GM12872 (cell line): ENCODE results near the gene YOD1.
A peak's percentile ranks its signal among the peaks of the same experiment; 100 is the strongest.

Experiments
- CTCF ChIP-seq: IDR thresholded peaks from 3 replicates; pipeline ENCODE4 v1.5.1; 2011; ENCODE audit warnings: low read depth, mild to moderate bottlenecking, low read length, moderate library complexity; ENCODE audit not compliant: insufficient read depth

YOD1 gene

DNA sequence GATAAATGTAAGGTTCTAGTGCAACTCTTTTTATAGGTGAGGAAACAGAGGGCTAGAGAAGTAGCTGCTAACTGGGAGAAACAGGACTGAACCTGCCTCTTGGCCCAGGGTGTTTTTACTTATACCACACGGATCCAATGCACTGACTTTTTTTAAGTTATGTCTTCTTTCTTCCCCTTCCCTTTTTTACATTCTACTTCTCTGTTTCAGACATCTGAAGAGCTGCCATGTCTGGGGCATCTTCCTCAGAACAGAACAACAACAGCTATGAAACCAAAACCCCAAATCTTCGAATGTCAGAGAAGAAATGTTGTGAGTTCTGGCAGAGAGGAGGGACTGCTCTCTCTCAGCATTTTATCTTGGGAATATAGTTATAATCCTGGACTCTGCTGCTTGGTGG, 3.5 kb upstream of the YOD1 start:
- TF ChIP-seq CTCF = no peak

DNA sequence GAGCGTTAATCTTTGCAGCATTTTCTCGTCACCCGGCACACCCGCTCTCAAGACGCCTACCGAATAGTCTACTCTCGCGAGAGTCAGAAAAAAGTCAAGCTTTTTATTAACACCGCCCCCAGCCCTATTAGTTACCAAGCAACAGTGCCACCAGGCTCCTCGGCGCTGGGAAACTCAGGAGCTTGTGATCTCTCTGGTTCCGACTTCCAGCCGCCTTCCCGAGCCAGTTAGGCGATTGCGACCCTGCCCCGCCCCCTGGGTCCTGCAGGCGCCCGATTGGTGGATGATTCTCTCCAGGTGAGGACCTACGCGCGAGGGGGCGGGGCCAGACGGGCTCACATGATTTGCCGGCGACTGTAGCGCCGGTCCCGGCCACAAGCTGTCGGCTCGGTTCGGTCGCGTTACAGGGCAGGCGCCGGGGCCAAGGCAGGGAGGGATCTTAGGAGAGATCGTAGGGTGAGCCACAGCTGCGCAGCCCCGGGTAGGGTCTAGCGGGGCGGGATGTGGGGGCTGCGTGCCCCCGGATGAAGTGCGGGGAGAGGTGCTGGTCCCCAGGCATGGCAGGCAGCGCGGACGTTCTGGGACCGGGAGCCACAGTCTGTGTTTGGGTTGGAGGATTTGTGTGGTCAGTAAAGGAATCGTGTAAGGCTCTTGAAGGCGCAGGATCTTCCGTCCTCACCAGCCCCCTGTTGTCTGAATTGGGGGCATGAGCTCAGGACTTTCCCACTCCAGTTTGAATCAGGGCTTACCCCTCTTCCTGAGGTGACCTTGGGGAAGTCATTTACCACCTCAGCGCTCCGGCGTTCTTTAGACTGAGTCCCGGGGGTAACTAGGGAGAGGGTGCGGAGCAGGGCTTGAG, 2.1 kb upstream of the YOD1 start, which contains the start of gene PFKFB2:
TSS of gene PFKFB2 (plus strand) at position 365 of the 859 bp plus-strand sequence. CDS start 1,443 bp downstream, outside the sequence.
- TF ChIP-seq CTCF = peak; percentile 31; the same call in 2 of the 3 replicates

- TF ChIP-seq CTCF = no peak
Measured at GRCh38 chr1:207050480-207051190, 373 bp downstream of the YOD1 start.

DNA sequence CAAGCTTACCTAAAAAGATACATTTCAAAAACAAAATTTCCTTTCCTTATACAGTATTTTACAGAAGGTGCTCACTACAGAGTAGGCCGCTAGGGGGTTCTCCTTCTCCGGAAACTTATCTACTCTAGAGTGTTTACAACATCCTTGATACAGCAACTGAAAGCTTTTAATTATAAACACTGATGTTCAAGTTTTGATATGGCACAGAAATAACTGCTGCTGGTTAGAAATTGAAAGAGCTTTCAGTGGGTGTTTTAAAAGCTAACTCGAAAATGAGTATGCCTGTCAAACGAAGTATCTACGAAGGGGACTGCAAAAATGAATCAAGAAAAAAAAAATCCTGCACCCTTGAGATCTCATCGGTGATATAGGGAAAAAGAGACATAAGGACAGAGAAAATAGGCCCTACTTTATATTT, 1.0 kb downstream of the YOD1 start:
- TF ChIP-seq CTCF = peak; percentile 78

- no peak for TF ChIP-seq CTCF
Measured at GRCh38 chr1:207049514-207049913, 1.5 kb downstream of the YOD1 start.

DNA sequence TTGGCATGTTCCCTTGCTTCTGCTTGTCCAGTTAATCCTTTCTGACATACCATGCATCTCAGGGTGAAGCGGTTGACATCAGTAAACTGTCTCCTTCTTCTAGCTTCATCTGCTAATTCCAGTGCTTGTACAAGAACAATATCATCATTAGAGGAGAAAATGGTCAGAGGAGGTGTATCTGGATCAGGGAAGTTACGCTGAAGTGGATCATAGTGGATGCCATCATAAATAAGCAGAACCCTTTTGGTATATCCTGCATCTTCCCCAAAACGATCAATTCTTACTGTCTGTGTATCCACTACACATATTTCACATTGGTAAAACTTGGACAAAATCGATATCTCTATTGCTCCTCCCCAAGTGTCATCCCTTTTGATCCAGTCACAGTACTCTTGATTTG, 2.0 kb downstream of the YOD1 start:
- no peak for TF ChIP-seq CTCF

- TF ChIP-seq CTCF = no peak
Measured at GRCh38 chr1:207048041-207048440, 3.0 kb downstream of the YOD1 start.
